DND-41 (cell line): ENCODE measurements around the gene CUL5.
"Not testable (repeated sequence)": the region's sequence is repeated elsewhere in the genome, so short reads cannot be mapped to it uniquely, and the experiment has no call there.

ENCODE experiments used
- ATAC-seq: fragments of 200-7000 bp; cut with Tn5 transposase; 3 replicates; pipeline ENCODE4 v1.9.1; 2021; ENCODE audit warnings: low read depth; ENCODE audit not compliant: insufficient read depth
- DNase-seq: peaks from one replicate; pipeline ENCODE4 v3.0.0-alpha.2; 2020
- H2AFZ ChIP-seq: 2 replicates; pipeline ENCODE4 v1.6.0; 2012; ENCODE audit warnings: low read depth, low read length
- H3K27ac ChIP-seq: 2 replicates; pipeline ENCODE4 v1.5.1; 2012; ENCODE audit warnings: low read length, inconsistent platforms
- H3K27me3 ChIP-seq: fragments of 200-600 bp; sonication (generic); 2 replicates; pipeline ENCODE4 v1.6.0; 2012; ENCODE audit warnings: low read length, mild to moderate bottlenecking, inconsistent platforms; ENCODE audit not compliant: insufficient read depth, poor library complexity
- H3K36me3 ChIP-seq: 2 replicates; pipeline ENCODE4 v1.5.1; 2012; ENCODE audit warnings: low read length, inconsistent platforms; ENCODE audit not compliant: insufficient read depth
- H3K4me1 ChIP-seq: 2 replicates; pipeline ENCODE4 v1.5.1; 2012; ENCODE audit warnings: mild to moderate bottlenecking, low read length; ENCODE audit not compliant: insufficient read depth
- H3K4me2 ChIP-seq: 2 replicates; pipeline ENCODE4 v1.6.0; 2012; ENCODE audit warnings: mild to moderate bottlenecking, moderate library complexity, low read length, inconsistent platforms; ENCODE audit not compliant: insufficient read depth
- H3K4me3 ChIP-seq, 2 experiments: fragments of 200-600 bp in 1 of 2; shearing (Covaris generic) in 1 of 2; 2 replicates each; pipeline ENCODE4 v1.5.1; 2012 to 2016; ENCODE audit warnings: inconsistent platforms in 2 of 2, low read length in 2 of 2, mild to moderate bottlenecking in 2 of 2, low read depth in 1 of 2, moderate library complexity in 1 of 2
- H3K79me2 ChIP-seq: 2 replicates; pipeline ENCODE4 v1.6.0; 2012; ENCODE audit warnings: low read length, inconsistent platforms; ENCODE audit not compliant: insufficient read depth
- H3K9ac ChIP-seq: 2 replicates; pipeline ENCODE4 v1.6.0; 2012; ENCODE audit warnings: low read depth, mild to moderate bottlenecking, inconsistent platforms, low read length, moderate library complexity
- H3K9me3 ChIP-seq: 2 replicates; pipeline ENCODE4 v1.5.1; 2012; ENCODE audit warnings: low read length, moderate library complexity, mild to moderate bottlenecking, inconsistent platforms; ENCODE audit not compliant: insufficient read depth, severe bottlenecking
- H4K20me1 ChIP-seq: 2 replicates; pipeline ENCODE4 v1.6.0; 2012; ENCODE audit warnings: low read length; ENCODE audit not compliant: insufficient read depth
- CTCF ChIP-seq: IDR thresholded peaks from 2 replicates; pipeline ENCODE4 v1.5.1; 2012; ENCODE audit warnings: borderline replicate concordance, low read length, moderate library complexity, mild to moderate bottlenecking; ENCODE audit not compliant: poor library complexity, severe bottlenecking; ENCODE audit errors: extremely low read depth
- EZH2 ChIP-seq: IDR thresholded peaks from 3 replicates; pipeline ENCODE4 v1.6.1; 2012; ENCODE audit warnings: borderline replicate concordance, low read depth, mild to moderate bottlenecking, moderate library complexity, low read length, inconsistent platforms; ENCODE audit not compliant: severe bottlenecking

The CUL5 gene

GRCh38 chr11:108125096-108125495 lies 116.4 kb downstream of the CUL5 start:
- H3K4me1 ChIP-seq, result peaks cover 35% of the 10 kb centered on the region
- no peak overlapping the region for H3K9ac ChIP-seq
- no peaks in the 10 kb centered on the region for H3K9me3 ChIP-seq
- H3K79me2 ChIP-seq, result peaks cover 35% of the 10 kb centered on the region
- no peaks in the 10 kb centered on the region for H4K20me1 ChIP-seq
- no peak overlapping the region for H3K4me2 ChIP-seq
- no peak for DNase-seq
- no peaks in the 10 kb centered on the region for H3K27me3 ChIP-seq
- no peak overlapping the region for H3K4me3 ChIP-seq
- no peak for TF ChIP-seq CTCF
- H2AFZ ChIP-seq, result no peak overlapping the region
- ATAC-seq, result no peak
- no peak overlapping the region for H3K27ac ChIP-seq
- H3K36me3 ChIP-seq, result no peaks in the 10 kb centered on the region

- H2AFZ ChIP-seq, result no peak overlapping the region
- no peaks in the 10 kb centered on the region for H4K20me1 ChIP-seq
- no peak overlapping the region for H3K27ac ChIP-seq
- peaks cover 9% of the 10 kb centered on the region for H3K4me1 ChIP-seq
- H3K9ac ChIP-seq, result no peak overlapping the region
- no peak for ATAC-seq
- H3K36me3 ChIP-seq, result no peaks in the 10 kb centered on the region
- H3K4me3 ChIP-seq, result no peak overlapping the region
- no peak for DNase-seq
- TF ChIP-seq EZH2, result no peak
- no peak for TF ChIP-seq CTCF
- no peaks in the 10 kb centered on the region for H3K27me3 ChIP-seq
- no peak overlapping the region for H3K4me2 ChIP-seq
- H3K79me2 ChIP-seq, result peaks cover 22% of the 10 kb centered on the region; the same call in 1 of the 2 replicates
- H3K9me3 ChIP-seq, result no peaks in the 10 kb centered on the region
These were observed 120.1 kb downstream of the CUL5 start for GRCh38 chr11:108128772-108129171.

- no peaks in the 10 kb centered on the region for H3K27me3 ChIP-seq
- TF ChIP-seq EZH2, result no peak
- TF ChIP-seq CTCF, result no peak
- H3K9me3 ChIP-seq, result no peaks in the 10 kb centered on the region
- no peak for DNase-seq
- no peak overlapping the region for H2AFZ ChIP-seq
- H3K36me3 ChIP-seq, result 0 out of 2 replicates have a peak, but pooled peaks cover 3% of the 10 kb centered on the region
- peaks cover 7% of the 10 kb centered on the region; the same call in 1 of the 2 replicates for H3K79me2 ChIP-seq
- H3K27ac ChIP-seq, result no peak overlapping the region
- no peak overlapping the region for H3K4me2 ChIP-seq
- H3K4me3 ChIP-seq, result no peak overlapping the region
- H3K9ac ChIP-seq, result no peak overlapping the region
- no peaks in the 10 kb centered on the region for H3K4me1 ChIP-seq
- ATAC-seq, result no peak
- no peaks in the 10 kb centered on the region for H4K20me1 ChIP-seq
These were observed 123.3 kb downstream of the CUL5 start for GRCh38 chr11:108131993-108132392.

- H3K27ac ChIP-seq, H3K36me3 ChIP-seq, H2AFZ ChIP-seq, H3K9ac ChIP-seq, H3K4me1 ChIP-seq, H3K4me3 ChIP-seq, H4K20me1 ChIP-seq, DNase-seq, H3K9me3 ChIP-seq, H3K27me3 ChIP-seq, ATAC-seq, H3K4me2 ChIP-seq, H3K79me2 ChIP-seq: not testable (repeated sequence)
These were observed 124.4 kb downstream of the CUL5 start for GRCh38 chr11:108132993-108133538.
